HFFc6 (cell line): Measurements from ENCODE around the gene TMEM187. TPM values are rescaled to one million over a fixed set of nuclear protein-coding genes. Genes with fewer than 3 reads are reported as not detected.
"Not testable (repeated sequence)": the region's sequence is repeated elsewhere in the genome, so short reads cannot be mapped to it uniquely, and the experiment has no call there.

ENCODE experiments used
- DNase-seq: peaks from one replicate; pipeline ENCODE4 v3.0.0-alpha.2; 2018
- H3K27ac Mint-ChIP-seq: 2 replicates; pipeline ENCODE4 v1.8.0; 2020; ENCODE audit warnings: mild to moderate bottlenecking, mixed read lengths
- H3K27me3 Mint-ChIP-seq: 2 replicates; pipeline ENCODE4 v1.8.0; 2021; ENCODE audit warnings: mild to moderate bottlenecking, moderate library complexity, mixed read lengths; ENCODE audit not compliant: insufficient read depth
- H3K36me3 Mint-ChIP-seq: 2 replicates; pipeline ENCODE4 v1.8.0; 2021; ENCODE audit warnings: low read depth, mixed read lengths
- H3K4me1 Mint-ChIP-seq: 2 replicates; pipeline ENCODE4 v1.8.0; 2020; ENCODE audit warnings: low read depth, mixed read lengths
- H3K4me3 Mint-ChIP-seq: 2 replicates; pipeline ENCODE4 v1.8.0; 2020; ENCODE audit warnings: mild to moderate bottlenecking, moderate library complexity, mixed read lengths
- H3K9me3 Mint-ChIP-seq: 2 replicates; pipeline ENCODE4 v1.8.0; 2020; ENCODE audit warnings: mild to moderate bottlenecking, mixed read lengths
- total RNA-seq, 6 experiments: library from RNA; stranded (reverse); fragmentation: NEBNext Ultra II Directional; extraction: Animal tissue kit (Norgen Biotek cat#: 25700); gene quantifications; 2 replicates in 1 of 6; 3 replicates in 5 of 6; pipeline ENCODE4 v1.2.3, GENCODE V29; 2021
- TF ChIP-seq, protein P1 (sequence below): fragments of 200-600 bp; sonication (generic); IDR thresholded peaks from 2 replicates; pipeline ENCODE4 v1.5.0; 2021; ENCODE audit warnings: antibody characterized with exemption, mild to moderate bottlenecking

The TMEM187 gene
- total RNA-seq, 6 experiments from 2014 or later = 3.1 to 8.0 (median 5.7) TPM

- Mint-ChIP-seq H3K36me3 (peaks cover 4% of the 10 kb centered on the region), H3K27me3 (peaks cover 2% of the 10 kb centered on the region), H3K4me1 (peaks cover 13% of the 10 kb centered on the region; the same call in 1 of the 2 replicates), H3K4me3 (no peak overlapping the region), H3K27ac (no peak overlapping the region), H3K9me3 (no peaks in the 10 kb centered on the region)
- TF ChIP-seq, protein P1, sequence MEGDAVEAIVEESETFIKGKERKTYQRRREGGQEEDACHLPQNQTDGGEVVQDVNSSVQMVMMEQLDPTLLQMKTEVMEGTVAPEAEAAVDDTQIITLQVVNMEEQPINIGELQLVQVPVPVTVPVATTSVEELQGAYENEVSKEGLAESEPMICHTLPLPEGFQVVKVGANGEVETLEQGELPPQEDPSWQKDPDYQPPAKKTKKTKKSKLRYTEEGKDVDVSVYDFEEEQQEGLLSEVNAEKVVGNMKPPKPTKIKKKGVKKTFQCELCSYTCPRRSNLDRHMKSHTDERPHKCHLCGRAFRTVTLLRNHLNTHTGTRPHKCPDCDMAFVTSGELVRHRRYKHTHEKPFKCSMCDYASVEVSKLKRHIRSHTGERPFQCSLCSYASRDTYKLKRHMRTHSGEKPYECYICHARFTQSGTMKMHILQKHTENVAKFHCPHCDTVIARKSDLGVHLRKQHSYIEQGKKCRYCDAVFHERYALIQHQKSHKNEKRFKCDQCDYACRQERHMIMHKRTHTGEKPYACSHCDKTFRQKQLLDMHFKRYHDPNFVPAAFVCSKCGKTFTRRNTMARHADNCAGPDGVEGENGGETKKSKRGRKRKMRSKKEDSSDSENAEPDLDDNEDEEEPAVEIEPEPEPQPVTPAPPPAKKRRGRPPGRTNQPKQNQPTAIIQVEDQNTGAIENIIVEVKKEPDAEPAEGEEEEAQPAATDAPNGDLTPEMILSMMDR = no peak
- DNase-seq = no peak
These were observed 2.3 kb downstream of the TMEM187 start for GRCh38 chrX:153974726-153975286.

DNA sequence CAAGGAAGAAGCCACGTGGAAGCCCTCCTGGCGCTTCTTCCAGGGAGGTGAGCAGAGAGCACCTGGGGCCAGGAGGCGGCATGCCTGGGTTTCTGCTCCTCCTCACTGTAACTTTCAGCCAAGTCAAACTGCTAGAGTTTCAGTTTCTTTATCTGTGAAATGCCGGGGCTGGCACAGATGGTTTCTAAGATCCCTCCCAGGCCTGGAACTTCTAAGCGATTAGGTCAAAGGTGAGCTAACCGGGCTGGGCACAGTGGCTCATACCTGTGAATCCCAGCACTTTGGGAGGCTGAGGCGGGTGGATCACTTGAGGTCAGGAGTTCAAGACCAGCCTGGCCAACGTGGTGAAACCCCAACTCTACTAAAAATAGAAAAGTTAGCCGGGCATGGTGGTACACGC, 7.8 kb downstream of the TMEM187 start:
- H3K36me3 Mint-ChIP-seq, H3K4me1 Mint-ChIP-seq, DNase-seq, H3K27ac Mint-ChIP-seq, H3K9me3 Mint-ChIP-seq, H3K4me3 Mint-ChIP-seq, H3K27me3 Mint-ChIP-seq: not testable (repeated sequence)

- Mint-ChIP-seq H3K4me3 (no peak overlapping the region), H3K27me3 (peaks cover 3% of the 10 kb centered on the region; the same call in 1 of the 2 replicates), H3K4me1 (peaks cover 12% of the 10 kb centered on the region; the same call in 1 of the 2 replicates), H3K27ac (no peak overlapping the region; the same call in 1 of the 2 replicates), H3K9me3 (no peaks in the 10 kb centered on the region), H3K36me3 (no peaks in the 10 kb centered on the region)
- TF ChIP-seq, protein P1 = no peak
- DNase-seq = no peak
These were observed 8.7 kb downstream of the TMEM187 start for GRCh38 chrX:153981231-153981630.

- Mint-ChIP-seq H3K27me3 (peaks cover 3% of the 10 kb centered on the region; the same call in 1 of the 2 replicates), H3K36me3 (no peaks in the 10 kb centered on the region), H3K4me3 (no peak overlapping the region), H3K4me1 (peaks cover 12% of the 10 kb centered on the region; the same call in 1 of the 2 replicates), H3K9me3 (no peaks in the 10 kb centered on the region), H3K27ac (no peak overlapping the region; the same call in 1 of the 2 replicates)
- DNase-seq = no peak
- TF ChIP-seq, protein P1 = no peak
These were observed 9.4 kb downstream of the TMEM187 start for GRCh38 chrX:153981771-153982533.

DNA sequence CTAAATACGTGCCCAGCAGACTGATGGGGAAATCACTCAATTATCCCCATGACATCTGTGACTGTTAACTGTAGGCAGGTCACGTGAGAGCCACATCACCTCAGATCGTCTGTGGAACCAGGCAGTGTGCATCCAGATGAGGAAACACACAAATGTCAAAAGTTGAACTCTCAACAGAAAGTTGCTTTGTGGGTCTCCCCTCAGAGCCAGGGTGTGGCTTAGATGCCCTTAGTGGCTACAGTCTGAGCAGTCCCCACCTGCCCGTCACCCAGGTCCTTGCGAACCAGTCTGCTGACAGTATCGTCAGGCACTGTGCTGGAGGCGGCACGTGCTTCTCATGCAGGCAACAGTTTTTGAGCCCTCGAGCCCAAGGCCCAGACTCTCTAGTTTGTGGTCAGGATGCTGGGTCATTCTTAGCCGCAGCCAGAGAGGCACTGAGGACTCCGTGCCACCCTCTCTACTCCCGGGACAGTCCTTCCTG, 10.8 kb downstream of the TMEM187 start:
- Mint-ChIP-seq H3K27ac (no peak overlapping the region), H3K4me3 (no peak overlapping the region), H3K9me3 (no peaks in the 10 kb centered on the region), H3K4me1 (peaks cover 12% of the 10 kb centered on the region; the same call in 1 of the 2 replicates), H3K27me3 (peaks cover 3% of the 10 kb centered on the region; the same call in 1 of the 2 replicates), H3K36me3 (no peaks in the 10 kb centered on the region)
- DNase-seq = no peak
- TF ChIP-seq, protein P1 = no peak
